ENCODE results near the gene CIROP.

CIROP gene

DNA sequence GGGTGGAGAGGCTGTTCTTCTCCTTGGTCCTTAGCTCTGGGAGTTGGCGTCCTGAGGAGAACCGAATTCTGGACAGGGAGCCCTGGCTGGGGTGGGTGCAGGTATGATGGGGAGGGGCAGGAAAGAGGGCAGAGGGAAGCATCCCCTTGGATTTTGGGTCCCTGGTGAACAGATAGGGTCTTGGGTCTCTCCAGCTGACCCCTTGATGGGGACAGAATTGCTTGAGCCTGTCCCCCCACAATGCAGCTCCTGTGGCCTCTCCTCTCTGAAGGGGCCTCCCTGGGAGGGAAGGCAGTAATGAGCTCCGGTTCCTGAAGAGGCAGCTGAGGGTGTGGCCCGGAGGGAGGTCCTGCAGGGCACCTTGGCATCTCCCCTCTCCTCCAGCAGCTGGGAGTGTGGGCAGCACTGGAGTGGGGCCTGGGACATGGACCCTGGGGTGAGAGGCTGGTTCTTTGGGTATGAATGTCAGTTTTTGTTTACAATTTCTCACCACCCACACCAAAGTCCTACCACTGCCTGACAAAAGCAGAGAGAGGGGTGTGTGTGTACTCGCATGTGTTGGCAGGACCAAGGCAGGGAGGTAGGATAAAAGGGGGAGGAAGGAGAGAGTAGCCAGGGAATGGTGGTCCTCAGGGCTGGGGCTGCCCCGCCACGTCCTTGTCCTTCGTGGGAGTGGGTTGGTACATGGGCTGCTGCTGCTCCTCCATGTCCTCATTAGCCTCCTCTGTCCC is 21.9 kb upstream of the CIROP start:
- no peak overlapping the region for H3K4me3 ChIP-seq (ENCODE audit: low read depth, low read length)
- DNase-seq (ENCODE audit: low read depth) = no peak
- no peak for TF ChIP-seq CTCF (IDR thresholded peaks at IDR 0.05; ENCODE audit: control insufficient read depth, extremely low read depth, insufficient read depth)

DNA sequence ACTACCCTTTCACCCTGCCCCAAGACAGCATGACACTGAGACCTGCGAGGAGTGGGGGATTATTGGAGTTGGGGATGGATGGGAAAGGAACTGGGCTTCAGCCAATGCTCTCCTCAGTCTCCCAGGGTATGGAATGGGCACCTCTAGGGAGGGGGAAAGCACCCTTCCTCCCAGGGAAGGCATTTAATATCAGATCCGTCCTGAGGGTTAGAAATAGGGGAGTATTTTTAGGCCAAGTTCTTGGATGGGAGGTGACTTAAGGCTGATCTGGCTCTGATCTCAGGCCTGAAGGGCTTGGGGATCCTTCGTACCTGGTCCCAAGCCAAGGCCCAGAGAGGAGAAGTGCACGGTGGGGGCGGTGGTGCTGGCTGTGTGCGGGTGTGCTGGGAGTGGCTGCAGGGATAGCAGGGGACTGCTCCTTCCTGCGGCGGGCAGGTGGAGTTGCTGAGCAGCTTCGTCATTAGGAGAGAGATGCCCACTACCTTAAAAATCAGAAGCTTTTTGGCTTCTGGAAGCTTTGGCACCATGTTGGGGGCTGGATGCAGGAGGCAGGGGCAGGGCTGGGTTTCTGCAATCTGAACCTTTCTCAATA is 21.2 kb upstream of the CIROP start:
- H3K4me3 ChIP-seq (ENCODE audit: low read depth, low read length) = no peak overlapping the region
- no peak for TF ChIP-seq CTCF (IDR thresholded peaks at IDR 0.05; ENCODE audit: control insufficient read depth, extremely low read depth, insufficient read depth)
- no peak for DNase-seq (ENCODE audit: low read depth)

GRCh38 chr14:23125011-23125410 is 20.2 kb upstream of the CIROP start:
- no peak for TF ChIP-seq CTCF (IDR thresholded peaks at IDR 0.05; ENCODE audit: control insufficient read depth, extremely low read depth, insufficient read depth)
- no peak for DNase-seq (ENCODE audit: low read depth)
- no peak overlapping the region for H3K4me3 ChIP-seq (ENCODE audit: low read depth, low read length)

DNA sequence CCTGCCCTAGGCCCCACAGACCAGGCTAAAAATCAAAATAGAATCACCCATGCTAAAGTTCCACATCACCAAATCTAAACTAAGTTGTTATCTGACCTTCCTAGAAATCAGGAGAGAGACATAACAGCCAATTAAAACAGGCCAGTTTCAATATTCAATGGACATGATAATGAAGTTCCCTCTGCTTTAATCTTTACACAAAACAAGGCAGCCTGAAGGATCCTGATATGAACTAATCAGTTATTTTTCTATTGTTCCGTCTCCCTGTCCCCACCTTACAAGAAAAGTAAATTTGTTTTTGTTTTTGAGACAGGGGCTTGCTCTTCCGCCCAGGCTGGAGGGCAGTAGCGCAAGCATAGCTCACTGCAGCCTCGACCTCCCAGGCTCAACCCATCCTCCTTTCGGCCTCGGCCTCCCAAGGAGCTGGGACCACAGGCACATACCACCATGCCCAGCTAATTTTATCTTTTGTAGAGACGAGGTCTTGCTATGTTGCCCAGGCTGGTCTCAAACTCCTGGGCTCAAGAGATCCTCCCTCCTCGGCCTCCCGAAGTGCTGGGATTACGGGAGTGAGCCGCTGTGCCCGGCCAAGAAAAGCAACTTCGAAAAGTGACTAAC is 19.7 kb upstream of the CIROP start:
- TF ChIP-seq CTCF (IDR thresholded peaks at IDR 0.05; ENCODE audit: control insufficient read depth, extremely low read depth, insufficient read depth) = no peak
- no peak for DNase-seq (ENCODE audit: low read depth)
- no peak overlapping the region for H3K4me3 ChIP-seq (ENCODE audit: low read depth, low read length)

- peak; percentile 61 for DNase-seq (ENCODE audit: low read depth)
- H3K4me3 ChIP-seq (ENCODE audit: low read depth, low read length) = no peak overlapping the region
- no peak for TF ChIP-seq CTCF (IDR thresholded peaks at IDR 0.05; ENCODE audit: control insufficient read depth, extremely low read depth, insufficient read depth)
Measured at GRCh38 chr14:23123419-23123818, 18.6 kb upstream of the CIROP start.

DNA sequence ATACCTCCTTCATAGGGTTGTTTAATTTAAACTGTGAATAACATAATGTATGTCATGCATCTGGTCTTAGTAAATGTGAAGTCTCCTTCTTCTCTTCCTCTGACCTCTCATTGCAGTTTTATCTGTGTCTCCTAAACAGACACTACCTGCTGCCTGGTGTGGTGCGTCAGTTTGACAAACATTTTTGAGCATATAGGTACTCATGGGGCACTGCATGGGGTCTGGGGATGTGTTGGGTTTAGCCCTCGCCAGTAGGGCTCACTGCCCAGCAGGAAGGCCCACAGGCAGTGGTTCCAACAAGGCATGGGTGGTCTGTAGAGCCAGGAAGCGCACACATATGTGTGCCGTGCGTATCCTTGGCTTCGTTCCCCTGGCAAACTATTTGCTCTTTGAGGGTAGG is 17.3 kb upstream of the CIROP start:
- DNase-seq (ENCODE audit: low read depth) = no peak
- TF ChIP-seq CTCF (IDR thresholded peaks at IDR 0.05; ENCODE audit: control insufficient read depth, extremely low read depth, insufficient read depth) = no peak
- no peak overlapping the region for H3K4me3 ChIP-seq (ENCODE audit: low read depth, low read length)

All from LNCaP clone FGC (cell line).